ENCODE results near the gene MITF. TPM values are rescaled to one million over a fixed set of nuclear protein-coding genes. Genes with fewer than 3 reads are reported as not detected.
A peak's percentile ranks its signal among the peaks of the same experiment; 100 is the strongest.

MITF gene
- total and polyA plus RNA-seq, 2 of the 4 experiments (the other 2 are of a cell fraction): 6.5 to 16.7 TPM

DNA sequence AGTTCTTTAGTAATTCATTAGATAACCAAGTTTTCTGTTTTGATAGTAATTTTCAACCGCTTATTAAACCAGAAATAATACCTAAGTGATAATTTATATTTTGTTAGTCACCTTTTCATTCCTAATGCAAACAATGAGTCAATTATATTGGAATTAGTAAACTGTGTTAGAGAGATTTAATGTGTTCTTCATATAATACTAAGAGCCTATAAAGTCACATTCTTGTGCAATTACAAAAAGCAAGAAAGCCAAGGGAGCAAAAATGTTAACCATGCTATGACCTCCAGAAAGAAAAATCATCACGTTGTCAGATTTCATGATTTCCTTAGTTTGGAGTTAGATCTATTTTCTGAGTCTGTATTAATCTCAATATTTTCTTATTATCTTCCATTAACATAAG, 151.4 kb downstream of the MITF start:
- DNase-seq: peak; percentile 25
- H3K9ac ChIP-seq (ENCODE audit: low read depth, low read length): no peak overlapping the region
- H3K4me1 ChIP-seq (ENCODE audit: control insufficient read depth, insufficient read depth, low read length): peaks cover 5% of the 10 kb centered on the region; the same call in 1 of the 2 replicates
- no peak overlapping the region for H2AK5ac ChIP-seq (ENCODE audit: low read depth, low read length)
- no peaks in the 10 kb centered on the region for H3K27me3 ChIP-seq (ENCODE audit: control insufficient read depth, insufficient read depth, low read length)
- peaks cover 2% of the 10 kb centered on the region; the same call in 1 of the 2 replicates for H3K36me3 ChIP-seq (ENCODE audit: control insufficient read depth, insufficient read depth, low read length)
- no peak overlapping the region for H3K4me2 ChIP-seq (ENCODE audit: low read depth, low read length)
- H2BK5ac ChIP-seq (ENCODE audit: low read depth, low read length, poor library complexity, severe bottlenecking): peak overlapping the region; percentile 76
- no peak overlapping the region for H2BK120ac ChIP-seq (ENCODE audit: low read depth, low read length)
- 0 out of 2 replicates have a peak, but pooled peaks cover 2% of the 10 kb centered on the region for H3K9me1 ChIP-seq (ENCODE audit: insufficient read depth, low read length)
- no peak overlapping the region for H3K56ac ChIP-seq (ENCODE audit: extremely low read depth, insufficient read depth, low read length)
- no peak overlapping the region for H3K4me3 ChIP-seq (ENCODE audit: insufficient read depth, low read depth, low read length)
- no peak overlapping the region for H4K5ac ChIP-seq (ENCODE audit: low read depth, low read length)
- in situ Hi-C loops (cut with MboI; ENCODE audit: low sequenced_read_pairs) (no loop called here), intact Hi-C loops (cut with micrococcal nuclease) (no loop called here), dilution Hi-C loops (cut with HindIII; ENCODE audit: low sequenced_read_pairs, unreplicated experiment) (no loop called here)
- CTCF ChIA-PET: no interaction called here
- POLR2A ChIA-PET (ENCODE audit: unreplicated experiment): no interaction called here
- no peak overlapping the region for H4K91ac ChIP-seq (ENCODE audit: insufficient read depth, low read depth, low read length)
- H4K20me1 ChIP-seq (ENCODE audit: insufficient read depth, low read length): no peaks in the 10 kb centered on the region
- no peaks in the 10 kb centered on the region for H3K9me3 ChIP-seq (ENCODE audit: control insufficient read depth, insufficient read depth, low read length)
- H3K23ac ChIP-seq (ENCODE audit: low read depth, low read length): no peak overlapping the region
- no peak overlapping the region for H3K14ac ChIP-seq (replicated peaks; ENCODE audit: low read depth, low read length)
- BruUV-seq (replicated peaks): no TSS peak
- TF ChIP-seq, protein P1, sequence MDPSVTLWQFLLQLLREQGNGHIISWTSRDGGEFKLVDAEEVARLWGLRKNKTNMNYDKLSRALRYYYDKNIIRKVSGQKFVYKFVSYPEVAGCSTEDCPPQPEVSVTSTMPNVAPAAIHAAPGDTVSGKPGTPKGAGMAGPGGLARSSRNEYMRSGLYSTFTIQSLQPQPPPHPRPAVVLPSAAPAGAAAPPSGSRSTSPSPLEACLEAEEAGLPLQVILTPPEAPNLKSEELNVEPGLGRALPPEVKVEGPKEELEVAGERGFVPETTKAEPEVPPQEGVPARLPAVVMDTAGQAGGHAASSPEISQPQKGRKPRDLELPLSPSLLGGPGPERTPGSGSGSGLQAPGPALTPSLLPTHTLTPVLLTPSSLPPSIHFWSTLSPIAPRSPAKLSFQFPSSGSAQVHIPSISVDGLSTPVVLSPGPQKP (IDR thresholded peaks at IDR 0.05; ENCODE audit: borderline replicate concordance, low read depth, low read length): no peak
- peak; percentile 30; the same call in 1 of the 2 replicates for TF ChIP-seq CEBPB (IDR thresholded peaks at IDR 0.05; ENCODE audit: low read depth, low read length)
- H2AFZ ChIP-seq (replicated peaks; ENCODE audit: low read length, poor library complexity): no peak overlapping the region
- H3K4ac ChIP-seq (ENCODE audit: low read depth, low read length): no peak overlapping the region
- H2AK9ac ChIP-seq (replicated peaks; ENCODE audit: low read depth, low read length, poor library complexity): no peak overlapping the region
- H3K27ac ChIP-seq (ENCODE audit: insufficient read depth, low read length): no peak overlapping the region
- peaks cover 11 to 27% of the 10 kb centered on the region in 2 experiments for H3K79me1 ChIP-seq (ENCODE audit: low read depth in 1 of 2, low read length in 2 of 2)
- no peak overlapping the region; a peak in 1 of 4 replicates for H4K8ac ChIP-seq (ENCODE audit: low read depth in 2 of 2, low read length in 2 of 2)
- H2BK20ac ChIP-seq (ENCODE audit: low read depth, low read length): no peak overlapping the region
- no peak overlapping the region for H3K18ac ChIP-seq (ENCODE audit: low read depth, low read length)
- peak; percentile 57 for ATAC-seq (ENCODE audit: low read depth)
- no CpG with 5 or more reads among the region's 2 CpGs for WGBS, 2 experiments (ENCODE audit: extremely low coverage in 2 of 2, insufficient read length in 1 of 2)
- no peak overlapping the region for H2BK15ac ChIP-seq (ENCODE audit: low read depth, low read length)

All from IMR-90 (cell line).